Upper lobe of left lung (tissue), 4 donors: ENCODE results near the gene TMEM41B.

Experiments used
- POLR2A ChIP-seq, 4 donors: fragments of 450-650 bp; IDR thresholded peaks; one replicate each; pipeline ENCODE4 v1.5.1; 2016 to 2017; ENCODE audit warnings: antibody characterized with exemption in 4 of 4, mild to moderate bottlenecking in 2 of 4
- POLR2AphosphoS5 ChIP-seq, 2 donors: sonication (generic); formaldehyde crosslinking; IDR thresholded peaks; one replicate each; pipeline ENCODE4 v1.5.1; 2017; ENCODE audit warnings: antibody characterized with exemption in 2 of 2

DNA sequence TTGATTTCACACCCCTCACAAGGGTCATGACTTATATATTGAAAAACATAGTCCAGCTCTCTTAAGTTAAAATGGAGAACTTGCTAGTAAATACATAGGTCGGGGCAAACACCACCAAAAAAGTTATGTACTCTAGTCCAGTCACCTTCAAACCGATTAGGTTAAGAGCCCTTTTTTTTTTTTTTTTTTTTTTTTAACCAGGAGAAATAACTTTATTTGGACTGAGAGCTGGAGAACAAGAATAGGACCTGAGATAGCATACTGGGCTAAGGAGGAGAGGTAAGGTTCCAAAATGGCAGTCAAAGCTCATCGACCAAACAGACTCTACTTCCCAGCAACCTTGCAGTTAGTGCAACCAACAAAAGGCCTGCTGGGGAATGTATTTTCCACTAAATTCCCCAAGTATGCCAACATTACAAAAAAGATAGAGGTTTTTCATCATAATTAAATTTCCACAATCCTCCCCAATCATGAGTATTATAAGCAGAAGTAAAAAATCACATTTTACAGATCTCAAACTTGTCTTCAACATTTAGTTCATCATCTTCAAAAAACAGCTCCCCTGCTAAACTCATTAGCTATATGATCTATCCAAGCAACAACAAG is 3.8 kb downstream of the TMEM41B start:
- no peak for TF ChIP-seq POLR2A (IDR thresholded peaks at IDR 0.05)
- TF ChIP-seq POLR2AphosphoS5 (IDR thresholded peaks at IDR 0.05): no peak
